ENCODE measurements around the gene MACROD2. TPM values are rescaled to one million over a fixed set of nuclear protein-coding genes. Genes with fewer than 3 reads are reported as not detected.

The MACROD2 gene
- polyA plus RNA-seq, 2 of the 4 experiments (the other 2 are of a cell fraction) = 0.96 to 1.3 TPM

DNA sequence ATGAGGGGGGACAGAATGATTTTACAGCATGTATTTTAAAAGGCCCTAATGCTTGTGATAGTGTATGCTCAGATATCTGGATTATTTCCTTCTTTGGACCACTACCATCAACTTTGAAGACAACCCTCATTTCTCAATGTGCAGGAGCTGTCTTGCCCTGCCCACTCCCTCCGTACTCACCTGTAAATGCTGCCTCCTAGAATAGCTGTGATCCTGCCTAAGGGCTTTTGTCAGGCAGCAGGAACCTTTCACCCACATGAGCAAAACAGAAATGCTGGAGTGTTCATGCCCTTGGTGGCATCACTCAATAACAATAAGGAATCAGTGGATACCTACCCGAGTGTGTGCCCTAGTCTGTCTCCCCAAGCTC, 1065.7 kb downstream of the MACROD2 start:
- no peak overlapping the region for H3K4me2 ChIP-seq
- ChIA-PET POLR2A (interaction anchor here (0.5 kb wide), 1 partner anchor 327 kb away, joined by 3 read pairs; no protein-coding TSS in a partner anchor), CTCF (interaction anchor here (0.5 kb wide), 1 partner anchor 9 kb away, joined by 4 read pairs; no protein-coding TSS in a partner anchor)
- H3K9me3 ChIP-seq = no peaks in the 10 kb centered on the region
- FAIRE-seq (no peak), ATAC-seq (no peak), DNase-seq (ENCODE audit: low read depth in 1 of 2, low spot score in 1 of 2) (no peak)
- WGBS (ENCODE audit: missing lambda C conversion rate) = 66% methylated on average over 2 of the region's 2 CpGs
- TF ChIP-seq HOXB13 (CRISPR knock-in tag; IDR thresholded peaks at IDR 0.05; ENCODE audit: low read depth) = no peak
- TF ChIP-seq, protein P1, sequence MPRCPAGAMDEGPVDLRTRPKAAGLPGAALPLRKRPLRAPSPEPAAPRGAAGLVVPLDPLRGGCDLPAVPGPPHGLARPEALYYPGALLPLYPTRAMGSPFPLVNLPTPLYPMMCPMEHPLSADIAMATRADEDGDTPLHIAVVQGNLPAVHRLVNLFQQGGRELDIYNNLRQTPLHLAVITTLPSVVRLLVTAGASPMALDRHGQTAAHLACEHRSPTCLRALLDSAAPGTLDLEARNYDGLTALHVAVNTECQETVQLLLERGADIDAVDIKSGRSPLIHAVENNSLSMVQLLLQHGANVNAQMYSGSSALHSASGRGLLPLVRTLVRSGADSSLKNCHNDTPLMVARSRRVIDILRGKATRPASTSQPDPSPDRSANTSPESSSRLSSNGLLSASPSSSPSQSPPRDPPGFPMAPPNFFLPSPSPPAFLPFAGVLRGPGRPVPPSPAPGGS (IDR thresholded peaks at IDR 0.05) = no peak
- no peak for TF ChIP-seq MYC (IDR thresholded peaks at IDR 0.05; ENCODE audit: borderline replicate concordance, low read length)
- TF ChIP-seq TFCP2L1 (CRISPR knock-in tag; IDR thresholded peaks at IDR 0.05) = no peak
- no peak for TF ChIP-seq ZFP36 (IDR thresholded peaks at IDR 0.05; ENCODE audit: borderline replicate concordance, partially characterized antibody)
- TF ChIP-seq RCOR1 (IDR thresholded peaks at IDR 0.05; ENCODE audit: low read depth, low read length) = no peak
- TF ChIP-seq NFE2L2 (conservative IDR thresholded peaks at IDR 0.05; ENCODE audit: low read length) = no peak
- no peak for TF ChIP-seq FOSB (CRISPR knock-in tag; IDR thresholded peaks at IDR 0.05)
- no peak for TF ChIP-seq POLR2AphosphoS2 (conservative IDR thresholded peaks at IDR 0.05; ENCODE audit: low read length)
- no peak for TF ChIP-seq CHD2 (IDR thresholded peaks at IDR 0.05; ENCODE audit: low read length, partially characterized antibody)
- TF ChIP-seq CHD4 (IDR thresholded peaks at IDR 0.05; ENCODE audit: borderline replicate concordance) = no peak
- no peak for TF ChIP-seq RFX5 (IDR thresholded peaks at IDR 0.05)
- TF ChIP-seq MAZ (IDR thresholded peaks at IDR 0.05; ENCODE audit: borderline replicate concordance, low read depth, low read length) = no peak
- no peak for TF ChIP-seq HOXA7 (CRISPR knock-in tag; IDR thresholded peaks at IDR 0.05)
- TF ChIP-seq JUN (IDR thresholded peaks at IDR 0.05) = no peak
- TF ChIP-seq NR3C1 (IDR thresholded peaks at IDR 0.05) = no peak
- no peak for TF ChIP-seq CBX2 (IDR thresholded peaks at IDR 0.05; ENCODE audit: borderline replicate concordance, low read depth)
- no peak overlapping the region for H3K27ac ChIP-seq
- no peaks in the 10 kb centered on the region; the same call in 2 of the 3 replicates for H3K4me1 ChIP-seq
- H3K4me3 ChIP-seq = no peak overlapping the region

DNA sequence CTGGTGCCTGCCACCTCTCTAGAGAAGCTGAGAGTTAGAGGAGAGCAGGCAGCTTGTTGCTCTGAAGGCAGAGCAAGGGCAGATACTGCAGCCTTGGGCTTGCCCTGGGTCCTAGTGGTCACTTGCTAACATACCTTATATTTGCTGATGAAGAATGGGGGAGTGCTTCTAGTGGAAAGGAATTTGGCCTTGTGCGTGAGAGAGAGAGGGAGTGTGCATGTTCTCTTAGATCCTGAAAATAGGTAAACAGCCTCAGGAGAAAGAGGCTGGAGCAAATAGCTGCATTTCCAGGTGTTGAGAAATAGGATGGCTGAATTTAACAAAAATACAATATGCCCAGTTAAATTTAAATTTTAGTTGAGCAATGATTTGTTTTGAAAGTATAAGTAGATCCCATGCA, 1066.6 kb downstream of the MACROD2 start:
- TF ChIP-seq TFCP2L1 (CRISPR knock-in tag; IDR thresholded peaks at IDR 0.05) (no peak), JUN (IDR thresholded peaks at IDR 0.05) (no peak), HOXB5 (CRISPR knock-in tag; IDR thresholded peaks at IDR 0.05) (no peak), EP300 (IDR thresholded peaks at IDR 0.05) (no peak), MAFK (IDR thresholded peaks at IDR 0.05; ENCODE audit: partially characterized antibody) (no peak), ZFP36 (IDR thresholded peaks at IDR 0.05; ENCODE audit: borderline replicate concordance, partially characterized antibody) (no peak), CHD2 (IDR thresholded peaks at IDR 0.05; ENCODE audit: low read length, partially characterized antibody) (no peak)
- Histone ChIP-seq H3K4me3 (no peak overlapping the region), H3K4me1 (no peaks in the 10 kb centered on the region; the same call in 2 of the 3 replicates), H3K27ac (no peak overlapping the region; a peak in 1 of 6 replicates), H3K4me2 (no peak overlapping the region), H3K9me3 (no peaks in the 10 kb centered on the region)
- 39% methylated on average over 1 of the region's 1 CpG for WGBS (ENCODE audit: missing lambda C conversion rate)
- peak; percentile 50 to 60; a peak in 4 of 6 replicates for ATAC-seq
- POLR2A ChIA-PET = no interaction called here
- CTCF ChIA-PET = interaction anchor here (0.6 to 1.1 kb wide), 3 partner anchors 9 to 1035 kb away, joined by 3 to 5 read pairs (median 3); no protein-coding TSS in a partner anchor
- peak; percentile 39 for FAIRE-seq
- DNase-seq (ENCODE audit: low read depth in 1 of 2, low spot score in 1 of 2) = peak in 1 of 2 experiments; percentile 34

DNA sequence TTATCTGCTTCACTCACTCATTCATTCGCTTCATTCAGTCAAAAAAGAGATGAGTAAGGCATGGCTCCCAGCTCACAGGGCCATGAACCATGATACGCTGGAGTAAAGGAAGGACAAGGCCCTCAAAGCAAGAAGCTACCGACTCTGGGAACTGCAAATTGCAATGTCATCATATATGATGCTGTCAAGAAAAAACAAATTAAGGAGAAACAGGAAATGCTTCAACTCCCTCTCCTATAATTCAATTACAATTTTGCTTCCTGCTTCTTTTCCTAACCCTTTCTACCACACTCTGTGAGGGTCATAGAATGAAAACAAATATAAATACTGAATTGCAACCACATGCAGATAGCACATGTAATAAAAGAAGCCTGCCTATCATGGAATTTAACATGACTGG, 1067.8 kb downstream of the MACROD2 start:
- CTCF ChIA-PET = interaction anchor here (1.1 kb wide), 1 partner anchor 18 kb away, joined by 5 read pairs; no protein-coding TSS in a partner anchor
- TF ChIP-seq MAFK (IDR thresholded peaks at IDR 0.05; ENCODE audit: partially characterized antibody) (peak; percentile 95), KDM1A (IDR thresholded peaks at IDR 0.05; ENCODE audit: low read depth) (no peak)

More for the DNA sequence above, 1067.8 kb downstream of the MACROD2 start:
- Histone ChIP-seq H3K4me2 (no peak overlapping the region), H3K27ac (no peak overlapping the region), H3K9me3 (no peaks in the 10 kb centered on the region), H3K4me3 (no peak overlapping the region), H3K4me1 (no peaks in the 10 kb centered on the region; the same call in 2 of the 3 replicates)
- DNase-seq (ENCODE audit: low read depth in 1 of 2, low spot score in 1 of 2) (no peak), ATAC-seq (no peak), FAIRE-seq (peak; percentile 63)
- POLR2A ChIA-PET = no interaction called here
- 75% methylated on average over 3 of the region's 3 CpGs for WGBS (ENCODE audit: missing lambda C conversion rate)

Data from A549 (cell line).